Spleen (tissue), 7 donors: Measurements from ENCODE around the gene ABCC1.

Source experiments
- CTCF ChIP-seq, 11 experiments: fragments of 200-600 bp in 7 of 11; fragments of 450-650 bp in 4 of 11; sonication (generic) in 4 of 11; IDR thresholded peaks in 8 of 11; conservative IDR thresholded peaks in 3 of 11; 1 replicate in 7 of 11; 2 replicates in 4 of 11; pipeline versions ENCODE4 v1.4.0 to v1.8.0; 2016 to 2021; ENCODE audit warnings: antibody characterized with exemption in 11 of 11, inconsistent platforms in 4 of 11, mild to moderate bottlenecking in 1 of 11
- POLR2A ChIP-seq, 3 donors: fragments of 450-650 bp; IDR thresholded peaks; one replicate each; pipeline ENCODE4 v1.5.1; 2017; ENCODE audit warnings: antibody characterized with exemption in 3 of 3, mild to moderate bottlenecking in 1 of 3
- POLR2AphosphoS5 ChIP-seq, 3 donors: sonication (generic); formaldehyde crosslinking; IDR thresholded peaks; one replicate each; pipeline ENCODE4 v1.5.1; 2017; ENCODE audit warnings: antibody characterized with exemption in 3 of 3
- donor health status: DM: no; HTN: no; CAD: no; lungs with moderate emphysema.
- donor health status: DM: no; HTN: no; CAD: no.
- donor health status: DM: no; HTN: no; CAD: no.

GRCh38 chr16:15924996-15925395 is 24.4 kb upstream of the ABCC1 start:
- TF ChIP-seq POLR2A (IDR thresholded peaks at IDR 0.05) (no peak), CTCF (IDR thresholded peaks at IDR 0.05 in 8 of 11, conservative IDR thresholded peaks at IDR 0.05 in 3 of 11) (no peak), POLR2AphosphoS5 (IDR thresholded peaks at IDR 0.05) (no peak)
